GM10248 (cell line): ENCODE results near the gene AP3M1.

Experiments
- CTCF ChIA-PET: fragments of 300-600 bp; sonication (Branson Sonifier 250); formaldehyde crosslinking; extraction: SDS; loops from one replicate; lab custom pipeline; 2021; ENCODE audit warnings: antibody characterized with exemption; lab: Yijun Ruan, JAX
- POLR2A ChIA-PET: fragments of 350-650 bp; sonication (Branson Sonifier 250); formaldehyde crosslinking; extraction: SDS; loops from one replicate; lab custom pipeline; 2020; ENCODE audit warnings: antibody characterized with exemption; lab: Yijun Ruan, JAX
- DNase-seq: peaks from one replicate; pipeline ENCODE4 v3.0.0; 2012; ENCODE audit errors: extremely low spot score
- TF ChIP-seq, protein P1 (sequence below): IDR thresholded peaks from 2 replicates; pipeline ENCODE4 v1.5.1; 2012; ENCODE audit warnings: mild to moderate bottlenecking, low read depth; ENCODE audit errors: extremely low read depth, missing control alignments, control extremely low read depth

AP3M1 gene

DNA sequence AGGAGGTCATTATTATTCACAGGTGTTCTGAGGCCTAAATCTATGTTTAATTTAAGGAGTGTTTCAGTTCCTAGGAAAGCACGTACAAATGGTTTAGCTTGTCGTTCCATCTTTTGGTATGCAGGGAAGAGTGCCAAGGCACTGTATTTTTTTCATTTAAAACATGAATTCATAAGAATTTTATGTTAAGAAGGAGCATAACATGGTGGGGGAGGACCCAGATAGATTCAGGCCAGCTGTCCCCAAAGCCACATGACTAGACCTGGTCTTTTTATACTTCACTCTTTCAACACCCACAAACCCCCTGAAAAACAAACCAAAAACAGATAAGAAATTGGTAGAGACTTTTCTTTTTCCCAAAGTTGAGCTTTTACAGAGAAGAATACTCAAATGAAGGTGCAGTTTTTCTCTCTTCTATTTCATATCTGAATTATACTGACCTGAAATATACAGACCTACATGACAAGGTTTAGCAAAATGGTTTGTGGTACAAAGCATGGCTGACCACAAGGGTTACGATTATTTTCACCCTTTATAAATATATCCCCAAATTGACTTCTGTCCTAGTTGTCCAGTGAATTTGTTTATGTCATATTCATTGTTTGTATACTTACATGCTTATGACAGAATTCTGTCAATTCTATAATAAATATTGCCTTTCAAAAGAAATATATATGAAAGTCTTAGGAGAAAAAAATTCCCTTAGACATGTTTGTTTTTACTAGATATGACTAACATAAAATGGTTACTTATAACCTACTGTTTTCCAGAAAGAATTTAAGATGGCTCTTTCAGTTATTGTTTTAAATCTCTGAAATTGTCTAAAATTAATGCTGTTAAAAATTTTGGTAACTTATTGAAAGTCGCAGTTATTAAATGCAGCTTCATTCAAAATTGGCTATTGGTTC is 71.3 kb downstream of the AP3M1 start:
- DNase-seq: no peak
- ChIA-PET POLR2A (no interaction called here), CTCF (interaction anchor here (1.0 to 6.3 kb wide), 10 partner anchors 14 to 199 kb away, joined by 3 to 63 read pairs (median 14); no protein-coding TSS in a partner anchor)
- TF ChIP-seq, protein P1, sequence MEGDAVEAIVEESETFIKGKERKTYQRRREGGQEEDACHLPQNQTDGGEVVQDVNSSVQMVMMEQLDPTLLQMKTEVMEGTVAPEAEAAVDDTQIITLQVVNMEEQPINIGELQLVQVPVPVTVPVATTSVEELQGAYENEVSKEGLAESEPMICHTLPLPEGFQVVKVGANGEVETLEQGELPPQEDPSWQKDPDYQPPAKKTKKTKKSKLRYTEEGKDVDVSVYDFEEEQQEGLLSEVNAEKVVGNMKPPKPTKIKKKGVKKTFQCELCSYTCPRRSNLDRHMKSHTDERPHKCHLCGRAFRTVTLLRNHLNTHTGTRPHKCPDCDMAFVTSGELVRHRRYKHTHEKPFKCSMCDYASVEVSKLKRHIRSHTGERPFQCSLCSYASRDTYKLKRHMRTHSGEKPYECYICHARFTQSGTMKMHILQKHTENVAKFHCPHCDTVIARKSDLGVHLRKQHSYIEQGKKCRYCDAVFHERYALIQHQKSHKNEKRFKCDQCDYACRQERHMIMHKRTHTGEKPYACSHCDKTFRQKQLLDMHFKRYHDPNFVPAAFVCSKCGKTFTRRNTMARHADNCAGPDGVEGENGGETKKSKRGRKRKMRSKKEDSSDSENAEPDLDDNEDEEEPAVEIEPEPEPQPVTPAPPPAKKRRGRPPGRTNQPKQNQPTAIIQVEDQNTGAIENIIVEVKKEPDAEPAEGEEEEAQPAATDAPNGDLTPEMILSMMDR: no peak

DNA sequence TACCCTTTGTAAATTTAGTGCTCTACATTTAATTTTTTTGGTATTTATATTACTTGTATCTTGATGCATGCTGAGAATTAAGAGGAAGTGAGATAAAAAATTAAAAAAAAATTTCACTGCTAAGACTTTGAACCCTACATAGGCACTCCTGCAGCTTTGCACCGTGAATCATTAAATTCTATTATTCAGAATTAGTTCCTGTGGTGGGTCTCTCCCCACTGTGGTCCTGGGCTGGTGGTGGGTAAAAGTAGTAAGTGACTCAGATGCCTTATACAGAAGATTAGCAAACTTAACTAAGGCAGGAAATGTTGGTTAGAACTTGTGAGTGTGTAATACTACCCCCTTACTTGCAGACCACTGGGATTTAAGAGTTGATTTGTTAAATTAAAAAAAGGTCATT is 72.6 kb downstream of the AP3M1 start:
- DNase-seq: no peak
- POLR2A ChIA-PET: no interaction called here
- TF ChIP-seq, protein P1: no peak
- CTCF ChIA-PET: interaction anchor here (1.1 to 4.3 kb wide), 3 partner anchors 12 to 190 kb away, joined by 3 to 63 read pairs (median 5); no protein-coding TSS in a partner anchor

DNA sequence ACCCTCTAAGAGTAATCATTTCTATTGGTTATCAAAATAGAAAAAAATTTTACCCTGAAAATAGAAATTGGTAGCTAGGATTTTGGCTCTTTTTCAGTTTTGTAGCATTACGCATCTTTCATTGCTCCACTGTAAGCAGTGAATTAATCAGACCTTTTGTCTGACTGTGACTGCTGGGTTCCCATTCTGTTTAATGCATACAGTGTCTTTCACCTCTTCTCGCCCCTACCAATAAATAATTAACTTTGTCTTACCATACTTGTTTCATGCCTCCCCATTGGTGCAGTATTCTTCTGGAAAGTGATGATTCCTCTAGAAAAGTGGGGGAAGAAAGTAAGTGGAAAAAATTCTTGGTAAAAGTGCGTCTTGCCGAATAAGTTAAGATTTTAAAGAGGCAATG is 73.2 kb downstream of the AP3M1 start:
- TF ChIP-seq, protein P1: no peak
- ChIA-PET POLR2A (no interaction called here), CTCF (interaction anchor here (0.8 to 3.4 kb wide), 6 partner anchors 13 to 198 kb away, joined by 3 to 19 read pairs (median 4); no protein-coding TSS in a partner anchor)
- DNase-seq: no peak

DNA sequence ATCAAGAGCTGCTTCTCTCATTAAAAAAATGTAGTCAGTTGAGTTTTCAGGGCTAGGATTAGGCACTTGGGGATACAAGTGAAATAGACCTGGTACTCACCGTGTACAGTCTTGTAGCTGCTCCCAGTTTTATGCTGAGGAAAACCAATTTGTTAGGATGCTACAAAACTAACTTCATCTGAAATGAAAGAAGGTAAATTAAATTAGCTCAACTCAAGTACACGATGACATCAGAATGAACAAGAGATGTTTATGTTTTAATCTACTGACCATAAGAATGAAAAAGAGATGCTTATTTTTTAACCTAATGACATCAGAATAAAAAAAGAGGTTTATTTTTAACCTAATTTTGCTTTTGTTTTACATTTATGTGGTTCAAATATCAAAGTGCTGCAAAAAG is 73.7 kb downstream of the AP3M1 start:
- CTCF ChIA-PET: interaction anchor here (0.8 to 3.4 kb wide), 10 partner anchors 13 to 200 kb away, joined by 3 to 19 read pairs (median 3); no protein-coding TSS in a partner anchor
- POLR2A ChIA-PET: no interaction called here
- TF ChIP-seq, protein P1: no peak
- DNase-seq: no peak

- ChIA-PET CTCF (interaction anchor here (0.7 to 3.4 kb wide), 7 partner anchors 12 to 199 kb away, joined by 3 to 19 read pairs (median 3); no protein-coding TSS in a partner anchor), POLR2A (no interaction called here)
- TF ChIP-seq, protein P1: no peak
- no peak for DNase-seq
These were observed 74.7 kb downstream of the AP3M1 start for GRCh38 chr10:74075906-74076305.

GRCh38 chr10:74072503-74072902 is 78.1 kb downstream of the AP3M1 start:
- CTCF ChIA-PET: interaction anchor here (1.1 to 1.3 kb wide), 7 partner anchors 9 to 132 kb away, joined by 3 to 7 read pairs (median 3); no protein-coding TSS in a partner anchor
- DNase-seq: no peak
- TF ChIP-seq, protein P1: no peak

More at GRCh38 chr10:74072503-74072902, 78.1 kb downstream of the AP3M1 start:
- POLR2A ChIA-PET: no interaction called here
